Central memory CD8-positive, alpha-beta T cell (primary cell): Measurements from ENCODE around the gene RACGAP1.

ENCODE experiments used
- ATAC-seq: fragments of 150-1000 bp; cut with Tn5 transposase; replicated peaks from 2 replicates; pipeline ENCODE4 v1.10.0; 2022; ENCODE audit warnings: mild to moderate bottlenecking, moderate FRiP score, moderate number of reproducible peaks; ENCODE audit not compliant: poor library complexity, severe bottlenecking; ENCODE audit errors: extremely low read depth
- DNase-seq, 2 donors: peaks; one replicate each; pipeline ENCODE4 v3.0.0; 2021; ENCODE audit warnings: low spot score in 2 of 2
- H3K27ac Mint-ChIP-seq: one replicate; pipeline ENCODE4 v1.8.0; 2022; ENCODE audit warnings: low read depth, mild to moderate bottlenecking, moderate library complexity, mixed read lengths
- H3K27me3 Mint-ChIP-seq: one replicate; pipeline ENCODE4 v1.8.0; 2022; ENCODE audit warnings: mixed read lengths
- H3K36me3 Mint-ChIP-seq: one replicate; pipeline ENCODE4 v1.8.0; 2022; ENCODE audit warnings: mild to moderate bottlenecking, moderate library complexity, mixed read lengths; ENCODE audit not compliant: insufficient read depth
- H3K4me1 Mint-ChIP-seq: one replicate; pipeline ENCODE4 v1.8.0; 2022; ENCODE audit warnings: mixed read lengths
- H3K4me3 Mint-ChIP-seq: one replicate; pipeline ENCODE4 v1.8.0; 2022; ENCODE audit warnings: mild to moderate bottlenecking, moderate library complexity, mixed read lengths
- H3K9me3 Mint-ChIP-seq: one replicate; pipeline ENCODE4 v1.8.0; 2022; ENCODE audit warnings: mixed read lengths

RACGAP1 gene

DNA sequence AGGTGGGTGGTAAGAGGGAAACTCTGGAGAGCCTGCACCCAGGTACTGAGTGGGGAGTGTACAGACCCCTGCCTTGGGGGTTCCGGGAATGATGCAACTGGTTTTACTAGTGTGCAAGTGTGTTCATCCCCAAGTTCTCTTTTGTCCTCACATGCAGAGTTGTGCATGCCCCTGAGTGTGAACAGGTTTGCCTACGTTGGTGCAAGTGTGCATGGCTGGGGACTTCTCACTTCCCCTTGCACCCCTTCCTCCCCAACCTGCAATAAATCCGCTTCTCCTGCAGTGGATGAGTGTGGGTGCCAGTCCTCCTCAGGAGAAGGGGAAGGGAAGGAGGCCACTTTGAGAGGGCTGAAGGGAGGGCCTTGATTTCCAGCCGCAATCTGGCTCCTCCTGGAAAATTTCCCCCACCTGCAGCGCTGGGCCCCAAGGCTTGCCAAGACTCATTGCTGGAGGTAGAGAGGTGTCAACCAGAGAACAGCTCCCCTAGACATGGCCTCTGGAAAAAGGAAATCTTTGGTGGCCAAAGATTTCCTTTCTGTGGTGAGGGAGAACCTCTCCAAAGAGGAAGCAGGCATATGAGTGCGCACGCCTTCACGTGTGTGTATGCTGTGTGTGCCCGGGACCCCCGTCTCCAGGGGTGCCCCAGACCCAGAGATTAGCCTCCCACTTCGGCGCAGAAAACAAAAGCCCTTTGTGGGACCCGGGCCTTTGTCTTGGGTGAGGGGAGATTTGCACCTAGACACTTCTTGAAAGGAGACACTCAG lies 69.2 kb downstream of the RACGAP1 start:
- Mint-ChIP-seq H3K4me3 (no peak overlapping the region), H3K4me1 (no peaks in the 10 kb centered on the region), H3K36me3 (peaks cover 1% of the 10 kb centered on the region), H3K27me3 (peaks cover 72% of the 10 kb centered on the region), H3K27ac (no peak overlapping the region), H3K9me3 (no peaks in the 10 kb centered on the region)
- DNase-seq (no peak), ATAC-seq (no peak)

DNA sequence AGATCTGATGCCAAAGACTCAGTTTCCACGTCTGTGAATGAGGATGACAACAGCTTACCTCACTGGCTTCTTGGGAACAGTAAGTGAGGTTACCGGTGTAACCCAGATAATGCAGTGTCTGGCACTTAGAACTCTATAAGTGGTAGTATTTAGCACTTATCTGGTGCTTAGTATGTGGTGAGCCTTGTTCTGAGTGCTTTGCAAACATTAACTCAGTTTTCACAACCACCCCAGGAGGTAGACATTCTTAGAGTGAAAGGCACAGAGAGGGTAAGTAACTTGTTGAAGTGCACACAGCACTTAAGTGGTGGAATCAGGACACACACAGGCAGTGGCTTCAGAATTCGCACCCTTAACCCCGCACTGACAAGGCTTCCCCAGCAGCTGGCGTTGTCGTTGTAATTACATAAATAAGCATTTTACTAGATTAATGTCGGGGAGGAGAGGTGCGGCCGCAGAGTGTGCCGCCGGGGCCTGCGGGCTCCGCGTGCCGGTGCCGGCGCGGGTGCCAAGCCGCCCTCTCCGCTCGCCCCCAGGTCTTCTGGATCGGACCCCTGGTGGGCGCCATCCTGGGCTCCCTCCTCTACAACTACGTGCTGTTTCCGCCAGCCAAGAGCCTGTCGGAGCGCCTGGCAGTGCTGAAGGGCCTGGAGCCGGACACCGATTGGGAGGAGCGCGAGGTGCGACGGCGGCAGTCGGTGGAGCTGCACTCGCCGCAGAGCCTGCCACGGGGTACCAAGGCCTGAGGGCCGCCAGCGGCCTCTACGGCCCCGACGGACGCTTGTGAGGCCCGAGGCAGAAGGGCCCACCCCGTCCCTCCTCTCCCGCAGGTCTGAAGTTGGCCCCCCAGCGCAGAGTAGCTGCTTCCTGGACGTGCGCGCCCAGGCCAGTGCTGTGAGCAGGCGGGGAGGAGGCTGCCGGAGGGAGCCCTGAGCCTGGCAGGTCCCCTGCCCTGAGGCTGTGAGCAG lies 70.1 kb downstream of the RACGAP1 start:
- Mint-ChIP-seq H3K27ac (no peak overlapping the region), H3K4me1 (no peaks in the 10 kb centered on the region), H3K4me3 (no peak overlapping the region), H3K27me3 (peaks cover 68% of the 10 kb centered on the region), H3K36me3 (peaks cover 1% of the 10 kb centered on the region), H3K9me3 (no peaks in the 10 kb centered on the region)
- no peak for ATAC-seq
- no peak for DNase-seq

DNA sequence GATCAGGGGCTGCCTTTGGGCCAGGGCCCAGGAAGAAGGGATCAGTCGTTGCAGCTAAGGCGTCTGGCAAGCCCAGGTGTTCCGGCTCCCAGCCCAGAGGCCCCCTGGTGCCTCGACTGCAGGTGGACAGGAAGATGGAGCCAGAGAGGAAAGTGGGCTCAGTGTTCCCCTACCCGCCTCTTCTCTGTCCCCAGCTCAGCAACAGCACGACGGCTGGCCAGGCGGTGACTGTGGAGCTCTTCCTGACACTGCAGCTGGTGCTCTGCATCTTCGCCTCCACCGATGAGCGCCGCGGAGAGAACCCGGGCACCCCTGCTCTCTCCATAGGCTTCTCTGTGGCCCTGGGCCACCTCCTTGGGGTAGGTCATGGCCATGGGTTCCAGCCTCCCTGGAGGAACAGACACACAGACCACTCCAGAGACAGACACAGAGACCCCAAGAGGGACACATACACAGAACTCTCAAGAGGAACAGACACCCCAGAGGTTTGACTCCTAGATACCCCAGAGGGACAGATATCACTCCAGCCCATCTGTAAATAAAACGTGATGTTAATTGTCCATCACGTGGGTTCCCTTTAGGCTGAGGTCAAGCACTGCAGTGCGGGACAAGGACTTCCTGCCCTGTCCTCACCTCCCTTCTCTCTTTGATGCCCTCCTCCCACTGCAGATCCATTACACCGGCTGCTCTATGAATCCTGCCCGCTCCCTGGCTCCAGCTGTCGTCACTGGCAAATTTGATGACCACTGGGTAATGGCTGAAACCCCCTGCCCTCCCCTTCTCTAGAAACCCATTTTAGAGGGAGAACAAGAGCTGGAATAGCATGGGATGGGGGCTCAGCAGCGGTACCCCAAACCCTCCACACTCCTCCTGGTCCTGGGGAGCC lies 71.1 kb downstream of the RACGAP1 start:
- Mint-ChIP-seq H3K9me3 (no peaks in the 10 kb centered on the region), H3K27me3 (peaks cover 68% of the 10 kb centered on the region), H3K4me1 (no peaks in the 10 kb centered on the region), H3K27ac (no peak overlapping the region), H3K36me3 (peaks cover 2% of the 10 kb centered on the region), H3K4me3 (no peak overlapping the region)
- ATAC-seq: no peak
- no peak for DNase-seq

DNA sequence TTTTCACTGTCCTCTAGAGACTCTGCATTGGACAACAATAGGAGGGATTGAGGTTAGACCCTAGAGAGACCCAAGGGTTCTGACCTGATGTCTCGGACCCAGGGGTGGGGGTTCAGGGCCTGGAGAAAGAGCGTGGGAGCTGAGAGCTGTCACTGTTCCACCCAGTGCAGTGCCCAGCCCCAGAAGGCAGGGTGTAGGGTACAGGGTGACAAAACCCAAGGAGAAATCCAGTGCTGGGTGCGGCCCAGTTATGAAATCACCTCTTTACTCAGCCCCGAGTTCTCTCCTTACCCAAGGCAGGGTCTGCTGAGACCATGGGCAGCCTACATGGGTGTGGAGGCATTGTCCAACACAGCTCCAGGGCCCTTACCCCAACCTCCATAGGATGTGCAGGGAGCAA lies 72.1 kb downstream of the RACGAP1 start:
- Mint-ChIP-seq H3K4me1 (no peaks in the 10 kb centered on the region), H3K9me3 (no peaks in the 10 kb centered on the region), H3K27ac (no peak overlapping the region), H3K4me3 (no peak overlapping the region), H3K36me3 (peaks cover 3% of the 10 kb centered on the region), H3K27me3 (peaks cover 68% of the 10 kb centered on the region)
- DNase-seq: no peak
- ATAC-seq: no peak

DNA sequence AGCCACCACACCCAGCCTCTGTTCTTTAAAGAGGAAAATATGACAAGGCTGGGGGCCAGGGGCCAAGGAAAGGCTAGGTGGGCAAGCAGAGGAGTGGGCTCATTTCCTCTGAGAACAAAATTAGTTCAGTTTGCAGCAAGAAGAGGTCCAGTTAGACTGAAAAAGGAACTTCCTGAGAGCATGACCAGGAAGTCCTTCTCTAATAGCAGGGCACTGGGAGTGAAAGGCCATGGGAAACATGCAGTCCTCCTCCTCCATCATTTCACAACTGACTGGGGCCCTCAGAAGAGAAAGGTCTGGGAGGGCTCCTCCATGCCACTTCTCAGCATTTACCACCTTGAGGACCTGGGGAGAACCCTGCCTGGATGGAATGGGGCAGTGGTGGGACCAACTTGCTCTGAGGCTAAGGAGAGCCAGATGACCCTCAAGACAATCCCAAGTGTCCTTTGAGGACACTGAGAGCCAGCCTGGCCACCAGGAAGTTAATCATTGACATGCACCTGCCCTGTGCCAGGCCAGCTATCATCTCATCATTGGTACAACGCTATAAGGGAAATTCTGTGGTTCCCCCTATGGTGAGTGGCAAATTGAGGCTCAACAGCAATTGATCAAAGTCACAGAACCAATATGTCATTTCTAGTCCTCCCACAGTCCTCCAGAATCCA lies 72.8 kb downstream of the RACGAP1 start:
- Mint-ChIP-seq H3K27me3 (peaks cover 61% of the 10 kb centered on the region), H3K9me3 (no peaks in the 10 kb centered on the region), H3K36me3 (peaks cover 3% of the 10 kb centered on the region), H3K27ac (no peak overlapping the region), H3K4me1 (no peaks in the 10 kb centered on the region), H3K4me3 (no peak overlapping the region)
- ATAC-seq (no peak), DNase-seq (no peak)

DNA sequence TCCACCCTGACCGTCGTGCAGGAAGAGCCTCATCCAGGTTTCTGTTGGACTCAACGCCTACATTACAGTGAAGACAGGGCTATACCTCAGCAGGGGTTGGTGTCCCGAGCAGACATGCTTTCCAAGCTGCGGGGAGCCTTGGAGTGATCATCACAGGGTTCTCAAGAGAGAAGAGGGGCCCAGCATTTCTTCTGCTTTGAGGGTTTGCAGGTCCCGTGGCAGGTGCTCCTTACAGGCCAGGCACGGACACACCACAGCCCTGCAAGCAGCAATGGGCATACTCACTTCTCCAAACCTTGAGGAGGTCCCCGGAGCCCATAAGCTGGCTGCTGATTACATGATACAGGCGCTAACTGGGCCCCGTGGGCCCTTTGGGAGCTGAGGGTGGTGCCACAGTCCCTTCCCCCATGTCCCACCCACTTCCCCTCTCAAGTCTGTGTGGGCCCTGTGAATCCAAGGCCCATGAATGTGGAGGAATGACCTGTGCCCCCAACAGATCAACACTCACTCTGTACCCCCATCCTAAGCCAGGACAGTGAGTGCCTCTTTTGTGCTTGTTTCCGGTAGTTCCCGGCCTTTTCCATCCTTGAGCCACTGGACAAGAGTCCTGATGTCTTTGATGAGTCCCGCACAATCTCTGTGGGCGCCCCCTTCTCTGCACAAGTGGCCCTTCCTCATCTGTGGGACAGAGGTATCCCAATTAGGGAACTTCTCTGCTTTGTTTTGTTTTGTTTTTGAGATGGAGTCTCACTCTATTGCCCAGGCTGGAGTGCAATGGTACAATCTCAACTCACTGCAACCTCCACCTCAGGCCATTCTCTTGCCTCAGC lies 73.7 kb downstream of the RACGAP1 start:
- peaks cover 52% of the 10 kb centered on the region for H3K27me3 Mint-ChIP-seq
- H3K36me3 Mint-ChIP-seq: peaks cover 3% of the 10 kb centered on the region
- DNase-seq (no peak), ATAC-seq (no peak)
- H3K9me3 Mint-ChIP-seq: no peaks in the 10 kb centered on the region
- H3K4me1 Mint-ChIP-seq: no peaks in the 10 kb centered on the region
- H3K27ac Mint-ChIP-seq: no peak overlapping the region
- no peak overlapping the region for H3K4me3 Mint-ChIP-seq

DNA sequence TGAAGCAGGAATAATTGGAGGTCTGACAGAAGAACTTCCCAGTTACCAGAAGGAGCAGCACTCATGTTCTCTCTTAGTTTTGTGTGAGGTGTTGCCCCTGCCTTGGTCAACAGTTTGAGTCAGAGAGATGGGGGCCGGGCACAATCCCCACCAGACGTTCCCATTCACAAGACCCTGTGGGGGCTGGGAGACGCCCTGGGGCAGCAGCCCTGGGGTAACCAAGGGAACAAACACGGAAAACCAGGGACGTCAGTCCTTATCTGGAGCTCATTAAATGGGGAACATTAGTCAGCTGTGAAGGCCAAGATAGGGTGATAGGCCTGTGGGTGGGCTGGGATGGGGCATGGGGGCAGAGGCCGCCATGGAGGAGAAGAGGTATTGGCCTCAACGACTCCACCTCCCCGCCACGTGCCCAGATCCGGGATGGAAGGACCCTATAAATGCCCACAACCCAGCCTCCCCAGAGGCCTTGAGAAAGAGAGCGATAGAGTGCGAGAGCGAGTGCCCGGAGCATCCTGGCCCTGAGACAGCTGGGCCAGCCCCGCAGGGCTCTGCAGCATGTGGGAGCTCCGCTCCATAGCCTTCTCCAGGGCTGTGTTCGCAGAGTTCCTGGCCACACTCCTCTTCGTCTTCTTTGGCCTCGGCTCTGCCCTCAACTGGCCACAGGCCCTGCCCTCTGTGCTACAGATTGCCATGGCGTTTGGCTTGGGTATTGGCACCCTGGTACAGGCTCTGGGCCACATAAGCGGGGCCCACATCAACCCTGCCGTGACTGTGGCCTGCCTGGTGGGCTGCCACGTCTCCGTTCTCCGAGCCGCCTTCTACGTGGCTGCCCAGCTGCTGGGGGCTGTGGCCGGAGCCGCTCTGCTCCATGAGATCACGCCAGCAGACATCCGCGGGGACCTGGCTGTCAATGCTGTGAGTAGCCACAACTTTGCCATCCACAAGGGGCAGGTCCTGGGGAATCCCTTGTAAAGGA lies 74.7 kb downstream of the RACGAP1 start, which contains the start of gene AQP2:
TSS of gene AQP2 (plus strand) at position 465 of the 979 bp plus-strand sequence. CDS start at position 559, 94 bp downstream.
- Mint-ChIP-seq H3K27ac (no peak within 1 kb of the TSS), H3K36me3 (peaks cover 6% of the 10 kb centered on the region), H3K4me1 (peaks cover 4% of the 10 kb centered on the region), H3K4me3 (no peak within 1 kb of the TSS), H3K9me3 (no peaks in the 10 kb centered on the region), H3K27me3 (peaks cover 43% of the 10 kb centered on the region)
- DNase-seq: no peak
- ATAC-seq: no peak

DNA sequence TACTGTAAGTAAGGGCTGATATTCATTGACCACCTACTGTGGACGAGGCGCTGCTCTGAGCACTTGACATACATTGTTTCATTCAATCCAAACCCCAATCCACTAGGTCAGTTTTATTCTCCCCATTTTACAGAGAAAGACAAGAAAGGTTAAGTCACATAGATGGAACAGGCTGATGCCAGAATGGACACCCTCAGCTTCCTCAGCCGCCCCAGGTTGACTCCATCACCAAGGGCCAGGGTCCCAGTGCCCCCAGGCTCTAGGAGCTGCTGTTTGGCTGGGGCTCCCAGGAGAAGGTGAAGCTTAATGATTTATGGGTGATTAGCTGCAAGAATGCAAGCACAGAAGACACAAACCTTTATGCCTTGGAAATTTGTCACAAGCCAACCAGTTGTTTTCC lies 75.4 kb downstream of the RACGAP1 start:
- Mint-ChIP-seq H3K4me1 (peaks cover 9% of the 10 kb centered on the region), H3K27ac (no peak overlapping the region), H3K9me3 (no peaks in the 10 kb centered on the region), H3K4me3 (no peak overlapping the region), H3K36me3 (peaks cover 5% of the 10 kb centered on the region), H3K27me3 (peaks cover 38% of the 10 kb centered on the region)
- ATAC-seq: no peak
- no peak for DNase-seq

DNA sequence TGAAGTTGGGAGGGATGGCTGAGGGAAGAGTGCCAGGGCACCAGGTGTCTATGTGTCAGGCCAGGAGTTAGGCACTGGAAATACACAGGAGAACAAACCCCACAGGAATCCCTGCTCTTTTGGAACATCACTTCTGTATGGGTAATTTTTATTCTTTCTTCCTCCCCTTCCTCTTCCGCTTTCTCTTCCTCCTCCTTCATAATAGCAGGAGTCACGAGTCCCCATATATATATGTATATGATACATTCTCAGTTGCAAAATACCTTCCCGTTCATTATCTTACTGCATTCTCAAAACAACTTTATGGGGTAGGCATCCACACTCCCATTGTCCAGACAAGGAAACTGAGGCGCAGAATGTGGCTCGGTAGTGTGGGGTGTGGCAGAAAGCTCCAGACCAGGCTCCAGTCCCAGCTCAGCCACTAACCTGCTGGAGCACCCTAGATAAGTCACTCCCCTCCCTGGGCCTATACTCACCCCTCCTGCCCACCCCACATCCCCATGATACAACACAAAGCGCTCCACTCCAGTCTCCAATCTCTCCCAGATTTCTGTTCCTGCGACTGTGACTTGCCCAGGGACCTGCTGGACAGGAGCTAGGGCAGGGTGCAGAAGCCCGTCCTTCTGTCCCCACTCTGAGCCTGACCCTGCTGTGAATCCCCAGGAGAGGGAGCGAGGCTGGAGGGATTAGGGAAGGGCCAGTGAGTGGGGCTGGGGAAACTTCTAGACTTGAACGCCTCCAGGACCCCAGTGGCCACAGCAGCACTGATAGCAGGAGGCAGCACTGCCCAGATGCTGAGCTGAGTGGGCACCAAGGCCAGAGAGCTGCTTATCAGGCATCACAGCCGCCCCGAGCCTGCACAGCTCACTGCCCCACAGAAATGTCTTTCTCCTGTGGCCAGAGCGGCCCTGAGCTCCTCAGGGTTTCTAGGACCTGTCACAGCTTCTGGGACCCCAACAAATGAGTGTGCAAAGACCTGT lies 76.1 kb downstream of the RACGAP1 start:
- H3K36me3 Mint-ChIP-seq: peaks cover 5% of the 10 kb centered on the region
- peaks cover 31% of the 10 kb centered on the region for H3K27me3 Mint-ChIP-seq
- no peak overlapping the region for H3K4me3 Mint-ChIP-seq
- DNase-seq (no peak), ATAC-seq (no peak)
- H3K9me3 Mint-ChIP-seq: no peaks in the 10 kb centered on the region
- no peak overlapping the region for H3K27ac Mint-ChIP-seq
- peaks cover 9% of the 10 kb centered on the region for H3K4me1 Mint-ChIP-seq
